ENCODE data around the gene EHMT1.

- TF ChIP-seq POLR2AphosphoS5 (IDR thresholded peaks at IDR 0.05; ENCODE audit: borderline replicate concordance, low read depth, low read length) (no peak), EZH2 (IDR thresholded peaks at IDR 0.05) (no peak)
Observed at GRCh38 chr9:137685035-137685740, 66.4 kb downstream of the EHMT1 start.
